Measurements from ENCODE around the gene COP1. TPM values are rescaled to one million over a fixed set of nuclear protein-coding genes. Genes with fewer than 3 reads are reported as not detected.

COP1 gene
- total RNA-seq, 1 donor: 74.7 TPM

GRCh38 chr1:176177764-176178163, 29.3 kb downstream of the COP1 start:
- Histone ChIP-seq H3K4me3 (ENCODE audit: low read length) (no peak overlapping the region), H3K27me3 (ENCODE audit: insufficient read depth, low read length) (no peaks in the 10 kb centered on the region), H3K4me1 (ENCODE audit: insufficient read depth, low read length) (peaks cover 7% of the 10 kb centered on the region), H3K9me3 (ENCODE audit: low read depth, low read length) (no peaks in the 10 kb centered on the region)

DNA sequence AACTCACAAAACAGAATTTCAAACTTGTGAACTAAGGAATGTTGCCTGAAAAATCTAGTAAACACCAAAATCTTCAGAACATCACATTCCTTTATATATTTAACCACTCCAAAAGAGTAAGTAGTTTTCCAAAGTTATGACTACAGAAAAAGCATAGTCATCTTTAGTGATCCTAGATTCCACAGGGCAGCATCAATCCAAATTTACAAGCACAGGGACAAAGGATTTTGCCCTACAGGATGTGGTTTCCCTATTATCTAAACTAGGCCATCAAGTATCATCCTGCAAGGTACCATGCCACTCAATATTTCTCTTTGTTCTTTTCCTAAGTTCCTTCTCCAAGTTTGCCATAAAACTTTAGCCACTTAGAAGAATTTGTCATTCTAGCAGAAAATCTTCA, 33.0 kb downstream of the COP1 start:
- Histone ChIP-seq H3K27me3 (ENCODE audit: insufficient read depth, low read length) (no peaks in the 10 kb centered on the region), H3K4me3 (ENCODE audit: low read length) (no peak overlapping the region), H3K9me3 (ENCODE audit: low read depth, low read length) (no peaks in the 10 kb centered on the region), H3K4me1 (ENCODE audit: insufficient read depth, low read length) (peaks cover 7% of the 10 kb centered on the region)

DNA sequence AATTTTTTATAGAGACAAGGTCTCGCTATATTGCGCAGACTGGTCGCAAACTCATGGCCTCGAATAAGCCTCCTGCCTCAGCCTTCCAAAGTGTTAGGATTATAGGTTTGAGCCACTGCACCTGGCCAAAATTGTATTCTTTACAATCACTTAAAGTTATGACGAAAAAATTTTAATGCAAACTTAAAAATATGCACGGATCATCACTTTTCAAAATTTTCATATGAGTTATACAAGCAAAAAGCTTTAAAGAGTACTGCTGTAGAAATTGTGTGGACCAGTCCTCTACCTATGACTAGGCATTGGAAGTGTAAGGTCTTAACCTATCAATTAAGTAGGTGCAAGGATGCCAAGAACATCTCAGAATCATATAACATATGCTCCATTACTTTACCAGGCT, 34.9 kb downstream of the COP1 start:
- no peaks in the 10 kb centered on the region for H3K4me1 ChIP-seq (ENCODE audit: insufficient read depth, low read length)
- H3K9me3 ChIP-seq (ENCODE audit: low read depth, low read length): no peaks in the 10 kb centered on the region
- no peaks in the 10 kb centered on the region for H3K27me3 ChIP-seq (ENCODE audit: insufficient read depth, low read length)
- no peak overlapping the region for H3K4me3 ChIP-seq (ENCODE audit: low read length)

DNA sequence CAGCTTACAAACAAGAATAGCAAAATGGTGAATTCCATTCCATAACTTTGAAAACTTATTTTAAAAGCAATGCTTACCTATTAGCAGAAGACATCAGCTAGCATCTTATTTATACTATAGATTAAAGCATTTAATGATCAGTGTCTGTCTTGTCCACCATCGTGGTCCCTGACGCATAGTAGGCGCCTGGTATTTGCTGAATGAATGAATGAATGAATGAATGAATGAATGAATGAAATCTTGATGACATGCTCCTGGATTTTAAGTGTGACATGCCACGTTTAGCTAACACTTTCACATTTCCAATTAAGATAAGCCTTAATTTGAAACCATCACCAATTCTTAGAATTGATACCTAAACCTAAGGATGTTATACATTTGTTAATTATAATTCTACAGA, 39.9 kb downstream of the COP1 start:
- Histone ChIP-seq H3K27me3 (ENCODE audit: insufficient read depth, low read length) (no peaks in the 10 kb centered on the region), H3K4me3 (ENCODE audit: low read length) (no peak overlapping the region), H3K4me1 (ENCODE audit: insufficient read depth, low read length) (no peaks in the 10 kb centered on the region), H3K9me3 (ENCODE audit: low read depth, low read length) (no peaks in the 10 kb centered on the region)

- Histone ChIP-seq H3K9me3 (ENCODE audit: low read depth, low read length) (no peaks in the 10 kb centered on the region), H3K4me3 (ENCODE audit: low read length) (no peak overlapping the region), H3K4me1 (ENCODE audit: insufficient read depth, low read length) (peaks cover 5% of the 10 kb centered on the region), H3K27me3 (ENCODE audit: insufficient read depth, low read length) (no peaks in the 10 kb centered on the region)
Measured at GRCh38 chr1:176165573-176165972, 41.5 kb downstream of the COP1 start.

DNA sequence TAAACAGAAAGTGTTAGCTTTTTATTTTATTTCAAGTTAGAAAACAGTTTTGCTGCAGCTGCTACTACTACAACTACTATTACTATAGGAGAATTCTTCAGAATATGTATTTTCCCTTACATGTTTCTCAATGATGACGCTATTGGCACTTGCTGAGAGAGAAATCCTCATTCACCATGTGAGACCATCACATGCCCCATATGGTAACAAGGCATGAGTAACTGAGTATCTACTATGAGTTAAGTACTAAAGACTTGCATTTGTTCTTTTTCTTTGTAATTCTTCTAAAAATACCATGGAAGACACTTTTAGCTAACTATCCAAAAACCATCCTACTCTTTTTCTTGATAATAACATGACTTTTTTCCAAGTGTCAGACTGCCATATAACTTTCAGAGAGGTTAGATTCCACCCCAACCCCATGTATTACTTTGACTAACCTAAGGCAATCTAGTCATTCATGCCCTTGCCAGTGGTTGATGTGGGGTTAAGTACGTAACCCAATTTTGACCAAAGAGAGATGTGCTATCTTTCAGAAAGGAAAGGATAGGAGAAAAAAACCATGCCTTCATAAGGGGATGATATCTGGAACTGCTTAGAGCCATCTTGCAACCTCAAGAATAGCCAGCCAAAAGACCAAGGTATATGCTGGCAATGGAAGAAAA, 42.9 kb downstream of the COP1 start:
- Histone ChIP-seq H3K27me3 (ENCODE audit: insufficient read depth, low read length) (no peaks in the 10 kb centered on the region), H3K9me3 (ENCODE audit: low read depth, low read length) (no peaks in the 10 kb centered on the region), H3K4me1 (ENCODE audit: insufficient read depth, low read length) (peaks cover 5% of the 10 kb centered on the region), H3K4me3 (ENCODE audit: low read length) (no peak overlapping the region)

DNA sequence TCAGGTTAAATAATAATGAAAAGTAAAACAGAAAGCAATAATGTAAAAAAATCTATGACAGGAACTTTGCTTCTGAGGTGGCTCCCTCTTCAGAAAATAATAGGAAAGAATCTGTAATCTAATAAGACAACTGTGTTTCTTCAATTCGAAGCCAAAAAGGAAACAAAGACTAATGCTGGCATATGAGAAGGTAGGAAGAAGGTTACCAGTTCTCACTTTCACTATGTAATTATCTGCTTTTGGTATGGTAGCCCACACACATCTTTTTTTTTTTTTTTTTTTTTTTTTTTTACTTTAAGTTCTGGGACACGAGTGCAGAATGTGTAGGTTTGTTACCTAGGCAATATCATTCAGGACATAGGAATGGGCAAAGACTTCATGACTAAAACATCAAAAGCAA, 47.1 kb downstream of the COP1 start:
- Histone ChIP-seq H3K4me3 (ENCODE audit: low read length) (no peak overlapping the region), H3K4me1 (ENCODE audit: insufficient read depth, low read length) (peaks cover 5% of the 10 kb centered on the region), H3K9me3 (ENCODE audit: low read depth, low read length) (peaks cover 13% of the 10 kb centered on the region), H3K27me3 (ENCODE audit: insufficient read depth, low read length) (no peaks in the 10 kb centered on the region)

DNA sequence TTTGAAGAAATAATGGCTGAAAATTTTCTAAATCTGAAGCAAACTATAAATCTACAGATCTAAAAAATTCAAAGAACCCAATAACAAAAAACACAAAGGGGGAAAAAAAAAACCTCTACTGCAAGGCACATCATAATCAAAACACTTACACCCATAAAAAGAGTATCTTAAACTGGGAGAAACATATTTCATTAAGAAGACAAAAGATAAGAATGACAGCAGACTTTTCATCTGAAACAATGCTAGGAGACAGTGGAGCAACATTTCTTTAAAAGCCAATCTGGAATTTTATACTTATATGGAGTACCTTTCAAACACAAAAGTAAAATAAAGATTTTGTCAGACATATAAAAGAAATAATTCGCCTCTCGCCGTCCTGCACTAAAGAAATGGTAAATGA, 49.1 kb downstream of the COP1 start:
- H3K4me3 ChIP-seq (ENCODE audit: low read length): no peak overlapping the region
- H3K27me3 ChIP-seq (ENCODE audit: insufficient read depth, low read length): no peaks in the 10 kb centered on the region
- H3K9me3 ChIP-seq (ENCODE audit: low read depth, low read length): peaks cover 13% of the 10 kb centered on the region
- H3K4me1 ChIP-seq (ENCODE audit: insufficient read depth, low read length): peaks cover 5% of the 10 kb centered on the region

- Histone ChIP-seq H3K4me1 (ENCODE audit: insufficient read depth, low read length) (no peaks in the 10 kb centered on the region), H3K9me3 (ENCODE audit: low read depth, low read length) (no peaks in the 10 kb centered on the region), H3K27me3 (ENCODE audit: insufficient read depth, low read length) (no peaks in the 10 kb centered on the region), H3K4me3 (ENCODE audit: low read length) (no peak overlapping the region)
Measured at GRCh38 chr1:176149939-176150807, 56.9 kb downstream of the COP1 start.

GRCh38 chr1:176144526-176144925, 62.6 kb downstream of the COP1 start:
- Histone ChIP-seq H3K9me3 (ENCODE audit: low read depth, low read length) (no peaks in the 10 kb centered on the region), H3K4me3 (ENCODE audit: low read length) (no peak overlapping the region), H3K4me1 (ENCODE audit: insufficient read depth, low read length) (no peaks in the 10 kb centered on the region), H3K27me3 (ENCODE audit: insufficient read depth, low read length) (no peaks in the 10 kb centered on the region)

- Histone ChIP-seq H3K9me3 (ENCODE audit: low read depth, low read length) (no peaks in the 10 kb centered on the region), H3K4me1 (ENCODE audit: insufficient read depth, low read length) (no peaks in the 10 kb centered on the region), H3K4me3 (ENCODE audit: low read length) (no peak overlapping the region), H3K27me3 (ENCODE audit: insufficient read depth, low read length) (no peaks in the 10 kb centered on the region)
Measured at GRCh38 chr1:176142973-176143372, 64.1 kb downstream of the COP1 start.

- Histone ChIP-seq H3K27me3 (ENCODE audit: insufficient read depth, low read length) (no peaks in the 10 kb centered on the region), H3K4me1 (ENCODE audit: insufficient read depth, low read length) (no peaks in the 10 kb centered on the region), H3K9me3 (ENCODE audit: low read depth, low read length) (no peaks in the 10 kb centered on the region), H3K4me3 (ENCODE audit: low read length) (no peak overlapping the region)
Measured at GRCh38 chr1:176141449-176141848, 65.6 kb downstream of the COP1 start.

DNA sequence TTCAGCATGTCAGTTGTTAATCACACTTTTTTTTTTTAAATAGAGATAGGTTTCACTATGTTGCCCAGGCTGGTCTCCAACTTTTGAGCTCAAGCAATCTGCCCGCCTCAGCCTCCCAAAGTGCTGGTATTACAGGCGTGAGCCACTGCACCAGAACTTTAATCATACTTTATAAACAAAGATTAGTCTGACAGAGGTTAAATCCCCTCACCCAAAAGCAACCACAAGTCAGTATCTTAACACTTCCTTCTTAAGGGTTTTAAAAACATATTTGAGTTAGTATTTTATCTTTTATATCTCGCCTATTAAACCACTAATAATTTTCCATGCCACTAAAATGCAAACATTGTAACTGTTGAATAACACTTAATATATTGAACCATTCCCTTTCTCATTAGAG, 70.2 kb downstream of the COP1 start:
- Histone ChIP-seq H3K27me3 (ENCODE audit: insufficient read depth, low read length) (no peaks in the 10 kb centered on the region), H3K4me1 (ENCODE audit: insufficient read depth, low read length) (no peaks in the 10 kb centered on the region)

DNA sequence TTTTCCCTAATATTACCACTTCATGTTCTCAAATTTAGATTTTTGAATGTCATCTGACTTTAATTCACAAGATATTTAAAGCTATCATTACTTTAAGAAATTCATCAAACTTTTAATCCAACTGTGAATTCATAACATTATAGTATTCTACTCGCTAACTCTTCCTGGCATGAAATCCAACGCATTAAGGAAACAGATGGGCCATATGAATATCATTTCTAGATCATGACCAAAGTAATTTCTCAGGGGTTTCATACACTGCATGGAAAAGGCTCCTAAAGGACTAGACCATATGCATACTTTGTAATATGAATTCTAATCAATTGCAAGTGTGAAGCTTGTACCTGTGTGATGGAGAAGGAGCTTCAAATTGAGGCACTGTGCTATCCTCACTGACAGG, 72.4 kb downstream of the COP1 start:
- Histone ChIP-seq H3K9me3 (ENCODE audit: low read depth, low read length) (no peaks in the 10 kb centered on the region), H3K27me3 (ENCODE audit: insufficient read depth, low read length) (no peaks in the 10 kb centered on the region), H3K4me1 (ENCODE audit: insufficient read depth, low read length) (no peaks in the 10 kb centered on the region), H3K4me3 (ENCODE audit: low read length) (no peak overlapping the region)

More for the DNA sequence above, 70.2 kb downstream of the COP1 start:
- Histone ChIP-seq H3K4me3 (ENCODE audit: low read length) (no peak overlapping the region), H3K9me3 (ENCODE audit: low read depth, low read length) (no peaks in the 10 kb centered on the region)

- H3K9me3 ChIP-seq (ENCODE audit: low read depth, low read length): peaks cover 17% of the 10 kb centered on the region
- no peaks in the 10 kb centered on the region for H3K4me1 ChIP-seq (ENCODE audit: insufficient read depth, low read length)
- H3K4me3 ChIP-seq (ENCODE audit: low read length): no peak overlapping the region
- no peaks in the 10 kb centered on the region for H3K27me3 ChIP-seq (ENCODE audit: insufficient read depth, low read length)
Measured at GRCh38 chr1:176122282-176122681, 84.8 kb downstream of the COP1 start.

DNA sequence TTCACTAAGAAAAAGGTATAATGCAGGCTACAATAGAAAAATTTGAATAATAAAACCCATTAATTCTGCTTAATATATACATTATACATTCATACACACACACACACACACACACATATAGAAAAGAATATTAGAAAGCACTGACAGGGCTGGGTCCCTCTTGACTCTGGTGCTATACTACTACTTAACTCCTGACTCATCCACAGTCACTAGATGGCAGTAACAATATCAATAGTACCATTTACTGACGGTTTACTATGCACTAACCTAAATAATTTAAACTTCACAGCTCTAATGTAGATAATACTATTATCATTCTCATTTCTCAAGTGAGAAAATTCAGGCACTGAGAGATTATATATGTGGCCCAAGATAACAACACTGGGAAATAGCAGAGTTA, 87.5 kb downstream of the COP1 start:
- Histone ChIP-seq H3K4me1 (ENCODE audit: insufficient read depth, low read length) (no peaks in the 10 kb centered on the region), H3K27me3 (ENCODE audit: insufficient read depth, low read length) (no peaks in the 10 kb centered on the region), H3K9me3 (ENCODE audit: low read depth, low read length) (peaks cover 17% of the 10 kb centered on the region), H3K4me3 (ENCODE audit: low read length) (no peak overlapping the region)
